HG02623 (cell line): Measurements from ENCODE around the gene RBM20.
"Not testable (repeated sequence)": the region's sequence is repeated elsewhere in the genome, so short reads cannot be mapped to it uniquely, and the experiment has no call there.

ENCODE experiments used
- ATAC-seq: cut with Tn5 transposase; IDR thresholded peaks from one replicate; pipeline ENCODE4 v1.9.1; 2021; ENCODE audit warnings: moderate library complexity; ENCODE audit not compliant: unreplicated experiment

Gene RBM20

GRCh38 chr10:110643653-110644597 lies at the start of gene RBM20:
Gene RBM20 (plus strand): TSS chr10:110644336. CDS start chr10:110644455, 119 bp downstream.
- ATAC-seq = no peak

- ATAC-seq = no peak
Observed at GRCh38 chr10:110597476-110597875, 46.7 kb upstream of the RBM20 start.

GRCh38 chr10:110600487-110601101 lies 43.5 kb upstream of the RBM20 start:
- ATAC-seq = no peak

- no peak for ATAC-seq
Observed at GRCh38 chr10:110601581-110601980, 42.6 kb upstream of the RBM20 start.

GRCh38 chr10:110608087-110608486 lies 36.0 kb upstream of the RBM20 start:
- no peak for ATAC-seq

- ATAC-seq = no peak
Observed at GRCh38 chr10:110609605-110610004, 34.5 kb upstream of the RBM20 start.

GRCh38 chr10:110610308-110610774 lies 33.8 kb upstream of the RBM20 start:
- no peak for ATAC-seq

- not testable (repeated sequence) for ATAC-seq
Observed at GRCh38 chr10:110610781-110611180, 33.4 kb upstream of the RBM20 start.

GRCh38 chr10:110612087-110612486 lies 32.0 kb upstream of the RBM20 start:
- no peak for ATAC-seq

- ATAC-seq = no peak
Observed at GRCh38 chr10:110612629-110613028, 31.5 kb upstream of the RBM20 start.

GRCh38 chr10:110613341-110613995 lies 30.7 kb upstream of the RBM20 start:
- peak; percentile 9 for ATAC-seq

GRCh38 chr10:110613996-110614495 lies 30.1 kb upstream of the RBM20 start:
- ATAC-seq = peak; percentile 55

GRCh38 chr10:110615057-110615747 lies 28.9 kb upstream of the RBM20 start:
- ATAC-seq = no peak

GRCh38 chr10:110616493-110617033 lies 27.6 kb upstream of the RBM20 start:
- no peak for ATAC-seq

- no peak for ATAC-seq
Observed at GRCh38 chr10:110617425-110618229, 26.5 kb upstream of the RBM20 start.

- no peak for ATAC-seq
Observed at GRCh38 chr10:110618230-110618610, 25.9 kb upstream of the RBM20 start.

GRCh38 chr10:110619514-110620397 lies 24.4 kb upstream of the RBM20 start:
- no peak for ATAC-seq

- no peak for ATAC-seq
Observed at GRCh38 chr10:110620398-110620719, 23.8 kb upstream of the RBM20 start.

- not testable (repeated sequence) for ATAC-seq
Observed at GRCh38 chr10:110623316-110623715, 20.8 kb upstream of the RBM20 start.
